GM21737 (cell line): ENCODE data around the gene NR2F1.

Experiments used
- ATAC-seq: cut with Tn5 transposase; IDR thresholded peaks from one replicate; pipeline ENCODE4 v1.9.1; 2021; ENCODE audit warnings: mild to moderate bottlenecking, moderate library complexity; ENCODE audit not compliant: unreplicated experiment

NR2F1 gene

GRCh38 chr5:93590493-93590892, 7.5 kb downstream of the NR2F1 start:
- no peak for ATAC-seq

DNA sequence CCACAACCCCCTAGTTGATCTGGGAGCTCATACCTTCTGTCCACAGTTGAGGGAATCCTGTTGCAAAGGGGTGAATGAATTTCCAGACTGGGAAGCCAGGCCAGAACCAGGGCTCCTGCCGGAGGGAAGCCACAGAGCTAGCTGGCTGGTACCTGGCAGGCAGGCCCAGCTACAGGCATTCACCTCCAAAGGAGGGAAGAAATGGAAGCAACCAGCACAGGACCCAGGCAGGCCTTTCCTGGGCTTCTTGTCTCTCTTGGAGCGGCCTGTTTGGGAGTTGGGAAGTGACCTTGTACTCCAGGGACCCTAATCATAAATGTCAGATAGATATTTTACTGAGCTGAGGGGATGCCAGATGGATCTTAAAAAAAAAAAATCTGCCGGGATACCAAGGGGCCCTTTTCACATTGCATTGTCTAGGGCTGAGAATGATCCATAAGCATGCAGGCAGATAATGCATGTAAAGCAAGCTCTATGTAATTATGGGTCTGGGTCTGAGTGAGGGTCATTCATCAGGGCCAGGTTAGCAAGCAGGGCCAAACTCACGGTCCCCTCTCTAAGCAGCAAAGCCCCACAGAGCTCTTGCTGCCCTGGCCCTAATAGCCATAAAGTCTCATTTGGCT, 8.4 kb downstream of the NR2F1 start:
- ATAC-seq: no peak

- no peak for ATAC-seq
Measured at GRCh38 chr5:93592883-93593282, 9.9 kb downstream of the NR2F1 start.

- no peak for ATAC-seq
Measured at GRCh38 chr5:93593476-93594131, 10.6 kb downstream of the NR2F1 start.

DNA sequence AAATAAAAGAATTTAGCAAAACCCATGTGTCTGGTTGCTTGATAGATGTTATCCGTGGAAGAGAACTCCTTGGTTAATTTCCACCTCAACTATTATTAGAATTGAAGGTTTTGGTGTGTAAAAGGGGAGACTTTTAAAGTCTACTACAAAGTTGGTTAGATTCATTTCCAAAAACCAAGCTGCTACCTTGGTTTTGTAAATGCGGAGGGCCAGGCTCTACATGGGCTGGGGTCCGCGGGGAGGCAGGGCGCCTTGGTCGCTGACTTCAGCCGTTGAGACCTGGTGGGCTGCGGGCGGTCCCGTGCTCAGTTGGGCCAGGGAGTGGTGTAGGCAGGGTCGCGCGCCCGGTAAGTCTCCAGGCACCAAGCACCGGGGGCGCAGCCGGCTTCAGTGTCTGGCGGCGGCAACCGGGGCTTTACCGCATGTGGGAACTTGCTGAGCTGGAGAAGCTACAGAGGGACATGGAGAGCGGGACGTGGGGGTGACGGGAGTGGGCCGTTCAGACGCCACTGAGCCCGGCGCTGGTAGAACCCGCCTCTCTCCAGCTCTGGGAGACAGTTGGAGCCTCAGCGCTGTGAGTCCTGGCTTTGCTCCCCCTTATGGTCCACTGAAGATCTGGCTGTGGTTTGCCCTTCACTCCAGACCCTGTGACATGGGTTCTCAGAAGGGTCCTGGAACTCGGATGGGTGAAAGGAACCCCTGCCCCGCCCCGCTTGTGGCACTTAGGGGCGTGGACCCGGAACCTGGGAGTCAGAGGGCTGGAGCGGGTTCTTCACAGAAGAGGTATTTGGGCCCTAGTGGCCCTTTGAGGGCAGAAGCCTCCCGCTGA, 11.8 kb downstream of the NR2F1 start:
- no peak for ATAC-seq

DNA sequence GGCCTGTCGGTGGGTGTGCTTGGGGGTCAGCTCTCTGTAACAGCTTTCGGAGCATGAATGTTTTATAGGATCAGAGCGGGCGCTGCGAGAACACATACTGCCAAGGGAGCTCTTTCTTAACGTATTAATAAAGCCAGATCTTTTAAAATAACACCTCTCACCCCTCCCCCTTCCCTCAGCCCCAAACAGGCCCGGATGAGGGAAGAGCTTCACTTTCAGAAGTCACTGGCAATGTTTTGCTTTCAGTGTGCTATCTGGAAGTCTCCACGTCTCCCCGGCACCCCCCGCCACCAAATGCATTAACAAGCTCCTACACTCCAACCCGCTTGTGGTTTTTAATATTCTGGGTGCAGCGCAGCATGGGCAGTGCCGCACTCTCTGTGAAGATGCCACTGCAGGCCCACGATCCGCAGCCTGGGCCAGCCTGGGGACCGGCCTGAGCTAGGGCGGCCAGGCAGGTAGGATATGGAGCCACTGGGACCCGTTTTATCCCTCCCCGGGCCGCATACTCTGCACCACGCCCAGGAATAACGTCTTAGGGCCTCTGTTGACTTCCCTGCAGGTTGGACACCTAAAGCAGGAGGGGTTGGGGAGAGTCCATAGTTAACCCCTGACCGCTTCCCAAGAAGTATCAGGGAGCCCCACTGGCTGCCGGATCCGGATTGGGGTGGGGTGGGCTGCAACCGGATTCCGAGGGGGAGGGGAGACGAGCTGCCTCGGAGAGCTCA, 12.6 kb downstream of the NR2F1 start:
- no peak for ATAC-seq

DNA sequence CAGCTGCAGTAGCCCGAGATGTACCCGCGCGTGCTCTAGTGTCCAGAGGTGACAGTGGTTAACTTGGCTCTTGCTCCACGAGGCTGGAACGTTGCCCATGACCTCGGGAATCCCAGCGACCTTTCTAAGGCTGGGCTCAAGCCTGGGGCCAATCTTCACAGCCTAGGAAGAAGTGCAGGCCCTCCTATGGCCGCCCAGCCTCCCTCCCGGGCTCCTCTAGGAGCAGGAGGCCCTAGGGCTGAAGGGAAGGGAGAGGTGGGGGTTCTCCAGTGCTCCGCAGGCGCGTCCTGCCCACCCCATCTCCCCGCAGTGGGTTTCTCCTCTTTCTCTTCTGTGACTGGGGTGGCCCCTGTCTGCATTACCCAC, 13.3 kb downstream of the NR2F1 start:
- ATAC-seq: no peak

- no peak for ATAC-seq
Measured at GRCh38 chr5:93596676-93597490, 13.9 kb downstream of the NR2F1 start.

DNA sequence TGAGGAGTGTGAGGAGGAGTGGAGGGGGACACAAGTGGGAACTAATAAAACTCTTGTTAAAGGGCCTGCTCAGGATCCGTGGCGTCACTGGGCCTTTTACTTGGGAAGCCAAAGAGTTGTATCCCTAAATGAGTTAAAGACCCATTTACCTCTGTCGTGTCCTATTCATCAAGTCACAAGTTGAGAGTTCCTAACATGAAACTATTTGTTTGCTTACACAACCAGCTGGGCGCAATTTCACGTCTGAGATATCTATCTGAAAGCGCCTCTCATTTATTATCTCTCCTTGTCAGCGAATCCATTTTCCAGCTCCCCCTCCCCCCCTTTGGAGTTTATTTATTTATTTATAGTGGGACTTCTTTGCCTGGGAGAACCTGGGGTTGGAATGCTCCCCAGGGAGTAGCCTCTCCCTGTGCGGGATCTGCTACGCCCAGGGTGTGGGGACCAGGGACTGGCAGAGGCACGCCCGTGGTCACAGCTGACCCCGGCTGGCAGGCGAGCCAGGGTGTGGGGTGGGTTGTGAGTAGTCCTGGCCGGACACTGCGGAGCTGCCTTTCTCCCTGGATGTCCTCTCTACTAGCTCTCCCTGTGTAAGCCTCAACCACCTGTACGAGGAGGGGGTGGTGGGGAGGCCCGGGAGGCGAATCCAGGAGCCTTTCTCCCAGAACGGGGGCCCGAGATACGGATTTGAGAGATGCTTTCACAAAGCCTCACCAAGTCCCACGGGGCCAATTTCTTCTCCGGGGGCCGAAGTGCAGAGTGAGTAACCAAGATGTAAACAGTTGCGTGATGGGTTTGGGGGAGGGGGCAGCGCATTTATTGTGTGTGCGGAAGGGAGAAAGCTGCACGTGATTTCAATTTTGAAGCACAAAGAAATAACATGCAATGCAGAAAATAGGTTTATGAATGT, 15.3 kb downstream of the NR2F1 start:
- no peak for ATAC-seq

- ATAC-seq: no peak
Measured at GRCh38 chr5:93599001-93599379, 16.0 kb downstream of the NR2F1 start.

- no peak for ATAC-seq
Measured at GRCh38 chr5:93599399-93600120, 16.5 kb downstream of the NR2F1 start.

DNA sequence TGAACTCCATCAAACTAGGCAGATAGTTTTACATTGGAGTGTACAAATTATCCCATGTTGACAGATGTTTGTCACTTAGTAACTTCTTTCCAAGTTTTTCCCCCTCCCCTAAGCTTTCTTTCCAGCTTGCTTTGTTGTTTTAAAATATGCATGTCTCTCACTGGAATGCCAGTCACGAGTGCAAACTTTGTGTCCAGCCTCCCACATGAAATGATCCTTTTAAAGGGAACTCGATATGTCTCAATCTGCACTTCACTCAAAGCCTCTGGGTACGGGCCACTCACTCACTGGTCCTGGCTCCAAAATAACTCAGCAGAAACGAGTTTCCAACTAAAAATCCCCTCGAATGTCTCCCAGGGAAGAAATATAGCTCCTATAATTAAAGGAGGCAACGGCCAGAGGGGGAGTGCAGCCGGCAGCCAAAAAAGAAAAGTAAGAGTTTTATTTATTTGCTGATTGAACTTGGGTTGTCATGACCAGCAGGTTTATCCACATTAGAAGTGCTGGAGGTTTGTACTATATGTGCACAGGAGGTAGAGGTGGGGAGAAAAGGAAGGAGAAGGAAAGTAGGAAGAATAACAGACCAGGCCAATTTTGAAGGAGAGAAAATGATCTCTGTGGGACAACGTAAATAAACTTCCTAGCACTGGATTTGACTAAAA, 17.5 kb downstream of the NR2F1 start:
- no peak for ATAC-seq

DNA sequence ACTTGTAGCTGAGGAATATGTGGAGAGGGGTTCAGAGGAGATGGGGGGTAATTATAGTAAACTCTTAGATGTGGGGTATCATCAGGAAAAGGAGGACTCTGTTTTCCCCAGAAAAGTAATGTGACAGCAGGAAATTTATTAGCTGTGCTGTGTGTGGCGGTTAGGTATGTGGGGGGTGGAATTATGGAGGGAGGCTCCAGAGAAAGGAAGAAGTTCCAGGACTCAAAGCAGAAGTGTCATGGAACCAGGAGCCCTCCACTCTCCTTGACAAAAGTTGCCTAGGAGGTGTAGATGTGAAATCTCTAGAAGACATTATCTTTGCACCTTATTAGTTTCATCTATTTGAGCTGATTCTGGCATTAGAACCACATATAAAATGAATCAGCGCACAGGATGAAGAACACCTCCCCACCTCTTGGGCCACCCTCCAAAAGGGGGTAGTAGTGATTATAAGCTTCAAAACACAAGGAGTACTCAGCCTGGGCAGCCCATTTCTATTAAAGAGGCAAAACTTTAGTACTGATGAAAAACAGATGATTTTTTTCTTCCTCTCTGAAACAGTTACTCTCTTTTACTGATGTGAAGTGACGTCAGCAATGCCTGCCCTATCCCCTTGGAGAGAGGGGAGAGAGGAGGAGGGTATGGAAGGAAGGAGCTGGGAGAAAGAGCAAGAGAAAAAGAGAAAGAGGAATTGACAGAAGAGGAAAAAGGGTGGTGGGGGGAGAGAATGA, 18.2 kb downstream of the NR2F1 start:
- no peak for ATAC-seq

GRCh38 chr5:93601802-93602155, 18.8 kb downstream of the NR2F1 start:
- ATAC-seq: no peak

GRCh38 chr5:93602241-93603077, 19.4 kb downstream of the NR2F1 start:
- ATAC-seq: no peak

DNA sequence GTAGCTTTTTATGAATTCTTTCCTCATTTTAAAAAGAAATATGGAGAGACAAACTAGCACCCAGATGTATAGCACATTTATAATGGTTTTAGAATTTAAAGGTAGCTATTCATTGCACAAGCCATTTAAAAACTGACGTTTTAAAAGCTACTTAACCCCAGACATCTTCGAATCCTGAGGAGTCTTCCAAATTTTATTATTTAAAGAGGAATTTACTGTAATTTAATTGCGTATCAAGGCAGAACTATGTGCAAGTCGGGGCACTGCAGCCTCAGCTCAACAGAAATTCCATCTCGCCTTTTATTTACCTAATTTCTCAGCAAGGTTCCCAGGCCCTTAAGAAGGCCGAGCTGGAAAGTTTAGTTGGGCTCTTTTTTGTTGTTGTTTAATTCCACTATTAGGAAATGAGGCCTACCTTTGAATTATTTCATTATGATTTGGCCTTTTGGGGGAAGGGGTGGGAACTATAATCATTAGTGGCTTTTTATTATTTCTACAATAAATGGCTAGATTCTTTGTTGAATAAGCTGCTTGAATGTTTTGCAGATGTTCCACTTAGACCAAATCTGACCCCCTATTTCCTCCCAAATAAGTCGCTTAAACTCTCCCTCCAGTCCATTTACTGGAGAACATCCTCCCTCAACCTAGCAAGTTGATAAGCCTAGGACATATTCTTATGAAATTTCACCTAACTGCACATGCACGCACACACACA, 20.2 kb downstream of the NR2F1 start:
- no peak for ATAC-seq
